NCI-H1048 (cell line): ENCODE data around the gene PDE7B.
"Not testable (repeated sequence)": the region's sequence is repeated elsewhere in the genome, so short reads cannot be mapped to it uniquely, and the experiment has no call there.

Source experiments
- DNase-seq: peaks from one replicate; lab custom pipeline; 2025; lab: John Stamatoyannopoulos, UW

Gene PDE7B

DNA sequence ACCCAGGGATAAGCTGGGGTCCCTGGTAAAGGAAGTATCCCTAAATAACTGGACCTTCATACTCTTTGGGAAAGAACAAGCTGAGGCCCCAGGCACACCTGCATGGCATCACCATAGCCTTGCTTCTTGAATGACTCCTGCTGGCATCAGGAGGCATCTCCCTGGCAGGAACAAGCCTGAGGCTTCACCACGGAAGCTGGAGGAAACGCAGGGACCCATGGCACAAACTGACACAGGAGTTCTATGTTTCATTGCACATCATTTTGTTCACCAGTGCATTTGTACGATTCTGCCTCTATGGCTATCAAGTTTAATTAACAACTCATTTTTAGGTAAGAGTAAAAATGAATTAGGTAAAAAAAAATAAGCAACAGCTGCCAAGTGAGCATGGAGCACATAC lies 619 bp upstream of the PDE7B start:
- no peak for DNase-seq

DNA sequence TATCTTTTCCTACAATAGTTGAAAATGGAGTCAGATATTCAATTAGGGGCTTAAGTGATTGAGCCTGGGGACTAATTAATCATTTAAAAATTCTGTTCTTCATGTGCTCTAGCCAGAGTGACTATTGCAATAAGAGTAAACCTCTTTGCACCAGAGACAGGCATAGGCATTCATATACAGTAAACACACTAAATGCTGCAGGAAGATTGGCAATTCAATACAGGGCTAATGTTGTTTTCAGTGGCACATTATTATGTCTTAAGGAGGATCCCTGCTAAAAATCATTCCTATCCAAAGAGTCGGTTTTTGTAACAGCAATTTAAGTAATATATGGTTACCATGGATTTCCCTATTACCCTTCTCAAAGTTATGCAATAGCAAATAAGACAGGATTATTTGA lies 1.2 kb downstream of the PDE7B start:
- no peak for DNase-seq

DNA sequence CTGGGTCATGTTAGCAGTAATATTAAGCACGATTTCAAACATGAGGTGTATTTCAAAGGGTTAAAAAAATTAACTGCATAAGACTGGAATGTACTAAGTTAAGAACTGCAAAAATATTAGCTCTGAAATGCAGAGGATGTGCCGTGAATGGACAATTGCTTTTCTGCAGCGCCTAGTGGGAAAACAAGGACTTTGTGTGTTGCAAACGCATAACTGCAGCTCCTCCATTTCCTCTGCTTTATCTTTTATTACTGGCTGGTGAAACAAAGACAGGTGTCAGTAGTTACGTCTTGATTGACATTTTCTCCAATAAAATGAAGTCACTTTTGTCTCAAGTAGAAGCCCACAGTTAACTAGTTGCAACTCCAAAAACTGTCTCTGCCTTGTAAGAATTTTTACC lies 1.7 kb downstream of the PDE7B start:
- DNase-seq: no peak

DNA sequence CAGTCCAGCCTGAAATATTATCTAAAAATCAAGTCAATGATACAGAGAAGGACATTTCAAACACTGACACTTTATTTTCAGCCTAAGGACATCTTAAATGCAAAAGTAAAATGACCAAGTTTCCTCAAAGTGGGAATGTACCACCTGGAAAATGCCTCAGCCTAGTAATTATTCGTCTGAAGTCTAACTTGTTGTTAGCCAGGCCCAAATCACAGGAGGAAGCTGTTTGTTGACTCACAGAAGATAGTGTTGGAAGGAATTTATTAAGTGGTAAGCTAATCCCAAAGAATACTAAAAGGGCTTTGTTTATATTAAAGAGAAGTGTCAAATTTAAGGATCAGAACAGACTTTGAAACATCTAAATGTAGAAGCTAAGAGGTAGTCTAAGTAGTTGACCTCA lies 2.5 kb downstream of the PDE7B start:
- DNase-seq: no peak

DNA sequence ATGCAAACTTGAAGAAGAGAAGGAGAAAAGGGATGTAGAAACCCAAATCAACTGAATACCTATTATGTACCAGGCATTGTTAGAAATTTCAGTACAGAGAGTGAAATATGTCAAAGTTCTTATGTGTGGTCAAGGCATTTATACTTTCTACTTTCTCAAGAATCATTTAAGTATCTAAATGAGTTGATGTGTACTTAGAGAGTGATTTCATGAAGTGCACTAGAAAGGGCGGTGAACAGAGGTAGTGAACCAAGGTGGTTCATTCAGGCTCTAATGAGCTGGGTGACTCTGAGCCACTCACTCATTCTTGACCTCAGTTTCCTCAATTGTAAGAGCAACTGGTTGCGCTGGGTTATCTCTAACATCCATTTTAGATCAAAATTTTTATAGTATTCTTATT lies 3.3 kb downstream of the PDE7B start:
- no peak for DNase-seq

DNA sequence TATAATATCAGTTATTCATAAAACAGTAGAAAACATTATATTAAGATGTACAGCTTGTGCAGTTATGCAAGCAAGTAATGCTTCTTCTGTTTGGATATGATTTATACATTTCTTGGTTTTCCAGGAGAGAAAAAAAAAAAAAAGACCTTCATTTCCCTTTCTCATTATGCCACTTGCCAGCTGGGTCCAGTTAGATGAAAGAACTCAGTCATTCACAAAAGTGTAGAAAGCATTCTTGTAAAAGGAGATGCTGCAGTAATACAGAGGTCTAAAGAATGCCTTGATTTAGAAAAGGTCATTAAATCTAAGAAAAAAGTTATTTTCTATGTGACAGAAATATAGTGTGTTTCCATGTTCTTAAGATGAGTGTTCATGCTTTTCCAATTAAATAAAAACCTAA lies 7.4 kb downstream of the PDE7B start:
- no peak for DNase-seq

DNA sequence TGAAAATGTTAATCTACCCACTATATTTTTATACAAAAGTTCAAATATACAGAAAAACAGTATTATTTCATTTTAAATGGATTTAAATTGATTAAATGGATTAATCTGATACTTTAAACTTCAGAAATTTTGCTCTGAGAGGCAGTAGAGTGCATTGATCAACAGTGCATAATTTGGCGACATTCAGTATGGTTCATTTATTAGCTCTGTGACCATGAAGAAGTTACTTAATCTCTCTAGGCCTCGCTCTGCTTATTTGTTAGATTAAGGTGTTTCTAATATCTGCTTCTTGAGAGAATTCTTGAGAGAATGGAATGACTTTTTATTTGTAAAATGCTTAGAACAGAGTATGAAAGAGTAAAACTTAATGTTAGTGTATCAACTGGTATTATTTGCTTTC lies 8.9 kb downstream of the PDE7B start:
- DNase-seq: no peak

DNA sequence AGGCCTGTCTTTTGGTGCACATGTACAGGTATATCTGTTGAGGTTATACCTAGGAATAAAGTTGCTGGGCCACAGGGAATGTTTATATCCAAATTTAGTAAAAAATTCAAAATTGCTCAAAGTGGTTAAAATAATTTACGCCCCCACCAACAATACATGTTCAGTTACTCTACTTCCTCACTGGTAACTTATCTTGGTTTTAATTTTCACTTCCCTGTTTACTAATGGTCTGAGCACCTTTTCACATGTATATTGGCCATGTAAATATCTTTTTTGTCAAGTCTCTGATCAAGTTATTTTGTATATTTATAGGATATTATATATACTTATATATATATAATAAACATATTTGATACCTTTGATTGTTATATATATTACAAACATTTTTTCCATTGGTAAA lies 9.7 kb downstream of the PDE7B start:
- no peak for DNase-seq

DNA sequence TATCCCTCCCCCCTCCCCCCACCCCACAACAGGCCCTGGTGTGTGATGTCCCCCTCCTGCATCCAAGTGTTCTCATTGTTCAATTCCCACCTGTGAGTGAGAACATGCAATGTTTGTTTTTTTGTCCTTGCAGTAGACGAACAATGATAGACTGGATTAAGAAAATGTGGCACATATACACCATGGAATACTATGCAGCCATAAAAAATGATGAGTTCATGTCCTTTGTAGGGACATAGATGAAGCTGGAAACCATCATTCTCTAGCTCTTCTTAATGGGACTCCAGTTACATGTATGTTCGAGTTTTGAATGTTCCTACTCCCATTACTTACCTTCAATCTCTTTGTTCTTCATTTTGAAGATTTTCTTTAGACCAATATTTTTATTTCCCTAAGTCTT lies 13.4 kb downstream of the PDE7B start:
- DNase-seq: not testable (repeated sequence)

DNA sequence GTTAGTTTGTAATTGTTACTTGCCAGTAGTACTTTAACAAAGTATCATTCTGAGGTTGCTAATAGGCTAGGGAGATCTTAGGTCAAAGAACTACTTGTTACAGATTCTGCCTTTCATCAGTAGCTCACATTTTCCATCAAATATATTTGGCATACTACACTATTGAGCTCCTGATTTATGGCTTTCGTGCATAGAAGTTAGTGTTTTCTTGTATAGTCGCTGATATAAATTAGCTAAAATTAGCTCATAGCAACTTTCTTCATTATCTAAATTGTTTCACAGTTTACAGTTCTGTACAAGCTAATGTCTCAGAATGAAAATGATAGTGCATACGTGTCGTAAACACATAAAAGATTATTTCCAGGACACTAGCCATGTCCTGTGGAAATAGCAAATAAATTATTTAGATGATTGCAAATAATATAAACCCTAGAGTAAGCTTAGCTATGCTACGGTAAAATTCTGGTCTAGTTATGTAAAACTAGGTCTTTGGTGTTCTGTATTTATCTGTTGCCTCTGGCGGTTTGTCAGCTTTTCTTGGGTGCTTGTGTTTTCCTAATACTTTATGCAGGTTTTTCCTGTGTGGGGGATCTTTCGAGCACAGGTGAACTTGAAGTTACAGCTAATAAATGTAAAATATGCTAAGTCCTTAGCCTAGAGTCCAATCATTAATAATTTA lies 15.1 kb downstream of the PDE7B start:
- DNase-seq: no peak

DNA sequence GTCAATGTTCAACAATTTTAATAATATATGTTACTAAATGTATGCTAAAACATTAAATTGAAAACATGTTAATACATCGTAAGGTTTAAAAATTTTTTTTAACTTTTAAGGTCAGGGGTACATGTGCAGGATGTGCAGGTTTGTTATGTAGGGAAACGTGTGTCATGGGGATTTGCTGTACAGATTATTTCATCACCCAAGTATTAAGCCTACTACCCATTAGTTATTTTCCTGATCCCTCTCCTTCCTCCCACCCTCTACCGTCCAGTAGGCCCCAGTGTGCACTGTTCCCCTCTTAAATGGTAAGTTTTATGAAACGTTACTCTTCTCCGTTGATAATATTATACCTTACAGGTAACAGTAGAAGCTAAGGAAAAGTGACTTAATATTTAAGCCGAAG lies 15.8 kb downstream of the PDE7B start:
- DNase-seq: no peak

DNA sequence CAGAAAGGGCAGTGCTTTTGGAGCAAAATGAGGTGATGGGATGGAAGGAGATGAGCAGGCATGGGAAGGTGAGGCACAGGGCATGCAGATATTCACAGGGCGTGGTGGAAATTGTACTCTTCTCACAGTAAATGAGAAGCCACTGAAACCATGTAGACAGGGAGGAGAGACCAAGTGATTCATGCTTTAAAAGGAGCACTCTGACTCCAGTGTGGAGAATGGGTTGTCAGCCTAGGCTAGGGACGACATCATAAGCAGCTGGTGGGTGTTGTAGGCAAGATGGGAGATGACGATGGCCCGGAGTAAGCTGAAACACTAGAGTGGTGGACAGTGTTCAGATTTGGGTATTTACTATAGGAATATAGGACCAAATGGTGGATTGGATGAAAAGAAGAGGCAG lies 18.4 kb downstream of the PDE7B start:
- DNase-seq: no peak

DNA sequence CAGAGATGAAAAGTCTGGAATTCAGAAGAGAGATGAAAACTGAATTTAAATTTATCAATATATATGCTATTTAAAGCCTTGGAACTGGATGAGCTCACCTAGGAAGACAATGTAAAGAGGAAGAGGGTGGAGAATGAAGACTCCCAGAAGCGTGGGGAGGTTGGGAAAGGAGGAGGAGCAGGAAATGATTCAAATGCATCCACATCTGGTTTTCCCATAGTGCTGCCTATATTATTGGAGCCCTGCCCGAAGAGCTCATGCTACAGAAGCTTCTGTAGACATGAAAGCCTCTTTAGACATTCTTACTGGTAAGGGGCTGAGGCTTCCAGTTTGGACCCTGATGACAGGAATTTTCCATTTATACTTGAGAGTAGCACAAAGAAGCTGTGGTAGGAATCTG lies 19.2 kb downstream of the PDE7B start:
- DNase-seq: no peak

DNA sequence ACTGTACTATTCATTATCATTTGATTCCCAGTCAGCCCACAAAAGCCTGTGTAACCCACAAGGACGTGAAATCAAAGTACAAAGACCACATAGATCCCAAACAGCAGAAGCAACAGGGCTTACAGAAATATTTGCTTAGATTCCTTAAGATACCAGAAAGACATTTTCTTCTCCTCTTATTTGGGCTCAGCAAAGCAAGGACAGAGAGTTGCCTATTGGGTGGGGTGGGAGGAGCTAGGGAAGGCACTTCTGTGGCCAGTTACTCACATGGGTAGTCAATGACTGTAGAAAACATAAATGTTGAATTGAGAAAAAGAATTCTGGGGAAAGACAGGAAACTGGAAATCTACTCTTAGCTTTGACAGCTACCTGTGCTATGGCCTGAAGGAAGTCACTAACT lies 19.8 kb downstream of the PDE7B start:
- DNase-seq: no peak

DNA sequence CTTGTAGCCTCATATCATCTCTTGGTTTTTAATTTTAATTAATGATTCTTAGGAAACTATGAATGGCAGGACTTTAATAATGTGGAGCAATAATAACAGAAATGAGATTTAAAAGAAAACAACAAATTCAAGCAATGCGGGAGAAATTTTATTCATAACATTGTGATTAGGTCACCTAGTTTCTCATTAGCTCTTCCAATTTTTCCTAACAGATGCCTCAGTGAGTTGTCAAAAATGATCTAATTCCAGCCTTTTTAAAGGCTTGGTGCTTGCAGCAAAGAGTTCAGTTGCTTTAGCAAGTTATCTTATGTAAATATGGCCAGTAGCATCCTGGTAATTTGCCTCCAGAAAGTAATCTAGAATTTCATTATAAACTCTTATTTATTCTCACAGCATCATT lies 20.4 kb downstream of the PDE7B start:
- DNase-seq: no peak

DNA sequence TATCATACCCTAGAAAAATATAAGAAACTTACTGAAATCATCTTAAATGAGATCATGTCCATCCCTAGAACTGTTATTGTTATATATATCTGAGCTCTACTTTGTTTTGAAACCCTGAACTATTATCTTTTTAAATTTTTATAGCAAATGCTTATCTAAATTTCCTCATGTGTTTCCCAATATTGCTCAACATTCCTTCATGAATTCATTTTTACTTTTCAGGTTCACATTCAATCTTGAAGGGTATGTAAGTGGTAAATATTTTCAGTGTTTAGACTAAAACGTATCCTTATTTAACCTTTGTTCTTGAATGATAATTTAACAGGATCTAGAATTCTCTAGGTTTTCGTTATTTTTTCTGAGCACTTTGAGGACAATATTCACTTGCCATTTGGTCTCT lies 23.9 kb downstream of the PDE7B start:
- DNase-seq: no peak

DNA sequence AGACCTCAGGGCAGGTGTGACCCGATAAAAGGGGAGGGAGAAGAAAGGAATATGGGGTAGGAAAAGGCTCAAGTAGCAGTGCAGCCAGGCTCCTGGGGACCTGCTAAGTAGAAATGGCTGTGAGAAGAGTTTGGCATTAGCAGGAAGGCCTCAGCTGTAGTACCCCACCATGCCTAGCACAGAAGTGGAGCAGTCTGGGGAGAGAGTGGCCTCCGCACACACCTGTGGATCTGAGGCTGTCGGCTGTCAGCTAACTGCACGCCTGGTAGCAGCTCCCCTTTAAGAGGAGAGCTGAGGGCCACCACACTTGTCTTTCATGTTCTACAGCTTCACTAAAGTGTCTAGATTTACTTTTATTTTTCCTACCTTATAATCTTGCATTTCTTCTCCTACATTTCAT lies 24.6 kb downstream of the PDE7B start:
- DNase-seq: no peak

DNA sequence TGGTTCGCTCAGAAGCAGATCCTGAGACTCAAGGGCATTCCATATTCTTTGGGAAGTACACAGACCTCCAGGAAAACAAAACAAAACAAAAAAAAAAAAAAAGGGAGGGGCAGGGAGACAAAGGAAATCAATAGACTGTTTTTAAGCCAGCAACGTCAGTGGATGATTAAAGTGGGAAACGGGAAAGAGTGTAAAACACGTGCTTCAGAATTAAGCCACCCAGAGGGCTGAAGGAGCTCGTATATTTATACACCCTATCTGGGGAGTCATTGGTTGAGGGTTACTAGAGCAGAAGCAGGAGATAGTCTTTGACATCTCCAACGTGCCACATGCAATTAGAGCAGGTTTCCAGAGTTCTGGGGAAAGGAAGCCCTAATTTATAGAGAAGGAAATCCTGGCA lies 26.2 kb downstream of the PDE7B start:
- DNase-seq: no peak

DNA sequence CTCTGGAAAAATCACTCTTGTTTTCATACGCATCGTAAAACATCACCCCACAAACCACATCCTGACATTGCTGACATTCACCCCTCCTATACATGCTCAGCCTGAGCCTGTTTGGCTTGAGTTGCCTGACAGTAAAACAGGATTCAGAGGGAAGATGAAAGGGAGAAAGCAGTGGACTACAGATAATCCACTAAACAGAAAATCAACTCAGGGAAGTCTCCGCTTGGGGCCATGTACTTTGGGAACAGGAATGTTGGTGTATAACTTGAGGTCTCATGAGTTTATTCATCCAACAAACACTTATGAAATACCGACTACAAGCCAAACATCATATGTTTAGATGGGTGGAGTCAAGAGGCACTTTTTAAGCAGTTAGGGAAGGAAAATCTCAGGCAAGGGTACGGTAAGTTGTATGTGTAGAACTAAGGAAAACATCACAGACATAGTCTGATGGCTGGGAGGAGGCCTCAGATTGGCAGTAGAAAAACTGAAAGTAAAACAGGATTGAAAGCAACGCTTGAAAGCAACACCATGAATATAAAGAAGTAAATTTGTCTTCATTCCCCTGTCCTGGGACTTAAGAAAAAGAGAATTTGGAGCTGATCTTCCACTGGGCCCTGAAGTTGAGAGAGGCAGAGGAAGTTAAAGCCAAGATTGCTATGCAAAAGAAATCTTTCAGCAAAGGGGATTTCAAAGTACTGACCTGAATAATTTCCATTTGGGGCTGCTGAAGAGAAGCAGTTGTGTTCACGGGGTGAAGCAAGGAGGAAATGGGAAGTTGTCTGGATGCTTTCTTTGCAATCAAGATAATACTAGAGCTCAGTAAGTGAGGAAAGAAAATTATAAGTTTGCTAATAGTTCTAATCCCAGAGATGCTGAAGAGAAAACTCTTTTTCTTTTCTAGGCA lies 28.8 kb downstream of the PDE7B start:
- DNase-seq: no peak

DNA sequence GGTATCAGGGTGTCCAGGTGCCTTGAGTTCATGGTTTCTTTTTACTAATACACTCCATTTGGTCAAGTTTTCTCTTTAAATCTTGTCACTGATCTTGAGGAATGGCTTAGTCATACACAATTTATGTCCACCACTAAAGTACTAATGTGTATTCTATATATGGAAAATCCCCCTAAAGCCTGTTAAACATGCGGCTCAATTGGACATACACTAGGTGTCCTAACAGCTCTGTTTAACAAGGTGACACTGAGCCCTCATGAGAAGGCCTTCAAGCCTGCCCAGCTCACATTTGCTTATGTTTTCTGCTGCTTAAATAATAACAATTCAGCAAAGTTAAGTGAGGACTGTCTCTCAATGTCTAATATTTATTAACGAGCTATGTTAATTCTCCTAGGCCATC lies 31.5 kb downstream of the PDE7B start:
- no peak for DNase-seq

DNA sequence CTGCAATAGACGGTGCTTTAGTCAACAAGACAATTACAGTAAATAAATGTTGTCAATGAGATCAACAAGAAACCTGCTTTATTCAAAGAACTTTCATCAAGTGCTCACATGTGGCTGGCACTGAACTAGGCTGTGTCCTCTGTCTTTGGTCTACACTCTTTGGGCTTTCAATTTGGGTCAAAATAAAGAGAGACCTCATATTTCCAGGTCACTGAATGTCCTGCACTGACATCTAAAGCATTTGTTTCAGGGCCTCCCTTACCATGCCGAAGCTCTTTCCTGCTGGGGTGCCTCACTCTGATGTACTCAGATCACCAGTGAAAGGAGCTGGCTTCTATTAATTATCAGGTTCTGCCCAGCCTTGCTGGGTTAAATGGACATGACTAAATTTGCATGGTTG lies 32.0 kb downstream of the PDE7B start:
- no peak for DNase-seq

DNA sequence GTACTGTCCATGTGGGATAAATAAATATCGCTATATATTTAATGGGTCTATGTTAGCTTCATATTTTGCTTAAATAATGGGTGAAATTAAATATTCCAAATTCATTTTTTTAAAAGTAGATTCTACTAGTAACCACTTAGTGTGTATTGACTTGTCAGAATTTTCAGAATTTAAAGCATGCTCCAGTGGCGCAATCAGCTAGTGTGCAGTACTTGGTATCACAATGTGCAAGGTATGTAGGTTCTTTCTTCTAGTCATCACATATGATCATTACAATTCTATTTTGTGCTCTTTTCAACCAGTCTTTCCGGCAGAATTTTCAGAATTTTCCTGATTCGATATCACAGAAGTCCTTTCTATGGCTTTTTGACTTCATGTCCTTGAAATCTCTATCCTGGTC lies 32.6 kb downstream of the PDE7B start:
- no peak for DNase-seq

DNA sequence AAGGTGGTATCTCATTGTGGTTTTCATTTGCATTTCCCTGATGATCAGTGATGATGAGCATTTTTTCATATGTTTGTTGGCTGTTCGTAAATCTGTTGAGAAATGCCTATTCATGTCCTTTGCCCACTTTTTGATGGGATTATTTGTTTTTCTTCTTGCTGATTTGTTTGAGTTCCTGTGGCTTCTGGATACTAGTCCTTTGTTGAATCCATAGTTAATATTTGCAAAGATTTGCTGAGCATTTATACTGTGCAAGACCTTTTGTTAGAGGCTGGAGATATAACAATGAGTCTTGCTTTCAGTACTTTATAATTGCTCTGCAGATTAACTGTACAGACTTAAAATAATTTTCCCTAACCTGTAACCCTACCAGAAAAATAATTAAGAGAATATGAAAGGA lies 35.6 kb downstream of the PDE7B start:
- no peak for DNase-seq

DNA sequence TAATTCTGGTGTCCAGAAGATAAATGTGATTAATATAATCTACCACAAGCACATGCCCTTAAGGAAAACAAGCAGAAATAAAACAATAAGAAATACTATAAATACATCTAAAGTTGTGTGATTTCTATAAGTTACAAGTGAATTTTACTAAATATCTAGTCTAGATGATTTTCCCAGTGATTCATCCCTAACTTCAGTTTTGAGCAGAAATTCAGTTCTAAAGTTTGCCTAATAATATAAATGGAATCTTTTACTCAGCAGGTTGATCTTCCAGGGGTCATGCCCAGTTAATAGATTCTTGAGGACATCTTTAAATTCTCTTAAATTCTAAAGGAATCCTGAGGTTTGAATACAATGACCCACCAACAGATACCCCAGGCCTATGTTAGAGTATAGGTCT lies 37.3 kb downstream of the PDE7B start:
- DNase-seq: no peak
